CD4-positive, alpha-beta T cell (primary cell): Measurements from ENCODE around the gene MPHOSPH9. TPM values are rescaled to one million over a fixed set of nuclear protein-coding genes. Genes with fewer than 3 reads are reported as not detected.

Source experiments
- ATAC-seq: fragments of 200-7000 bp; cut with Tn5 transposase; one replicate; pipeline ENCODE4 v1.10.0; 2022; ENCODE audit warnings: mild to moderate bottlenecking; ENCODE audit not compliant: poor library complexity
- CTCF ChIA-PET: fragments of 350-600 bp; sonication (Branson Sonifier 250); formaldehyde crosslinking; loops from one replicate; lab custom pipeline; 2021; ENCODE audit warnings: antibody characterized with exemption, inconsistent platforms; lab: Charles Lee
- POLR2A ChIA-PET: fragments of 350-600 bp; sonication (Branson Sonifier 250); formaldehyde crosslinking; loops from one replicate; lab custom pipeline; 2021; ENCODE audit warnings: antibody characterized with exemption, inconsistent platforms; lab: Charles Lee
- DNase-seq, 14 experiments: peaks; one replicate each; pipeline ENCODE4 v3.0.0-alpha.2; 2013 to 2020; ENCODE audit warnings: mixed read lengths in 2 of 14
- H3K27ac ChIP-seq, 2 donors: one replicate each; pipeline versions ENCODE4 v1.5.1 to v1.7.0; 2013; ENCODE audit warnings: low read length in 2 of 2, low read depth in 1 of 2, mild to moderate bottlenecking in 1 of 2
- H3K27me3 ChIP-seq, 2 experiments: 1 replicate in 1 of 2; 2 replicates in 1 of 2; pipeline versions ENCODE4 v1.6.1 to v1.7.0; 2013; ENCODE audit warnings: low read length in 2 of 2, control low read depth in 1 of 2, mild to moderate bottlenecking in 1 of 2, moderate library complexity in 1 of 2; ENCODE audit not compliant: insufficient read depth in 2 of 2, control insufficient read depth in 1 of 2
- H3K36me3 ChIP-seq: one replicate; pipeline ENCODE4 v1.6.1; 2013; ENCODE audit warnings: low read length, control low read depth; ENCODE audit not compliant: insufficient read depth
- H3K4me1 ChIP-seq: one replicate; pipeline ENCODE4 v1.6.1; 2013; ENCODE audit warnings: low read length, control low read depth; ENCODE audit not compliant: insufficient read depth
- H3K4me3 ChIP-seq: one replicate; pipeline ENCODE4 v1.5.1; 2013; ENCODE audit warnings: mild to moderate bottlenecking, low read length, moderate library complexity
- H3K9me3 ChIP-seq, 2 experiments: 1 replicate in 1 of 2; 2 replicates in 1 of 2; pipeline versions ENCODE4 v1.6.1 to v1.7.0; 2013; ENCODE audit warnings: low read length in 2 of 2, mild to moderate bottlenecking in 2 of 2, control low read depth in 1 of 2, moderate library complexity in 1 of 2; ENCODE audit not compliant: control insufficient read depth in 1 of 2, insufficient read depth in 1 of 2
- H3K27ac Mint-ChIP-seq: one replicate; pipeline ENCODE4 v1.8.0; 2020; ENCODE audit warnings: mixed read lengths
- H3K27me3 Mint-ChIP-seq: one replicate; pipeline ENCODE4 v1.8.0; 2021; ENCODE audit warnings: mixed read lengths
- H3K36me3 Mint-ChIP-seq: one replicate; pipeline ENCODE4 v1.8.0; 2021; ENCODE audit warnings: low read depth, mixed read lengths
- H3K4me1 Mint-ChIP-seq: one replicate; pipeline ENCODE4 v1.8.0; 2021; ENCODE audit warnings: low read depth, mixed read lengths
- H3K4me3 Mint-ChIP-seq: one replicate; pipeline ENCODE4 v1.8.0; 2020; ENCODE audit warnings: mild to moderate bottlenecking, mixed read lengths
- H3K9me3 Mint-ChIP-seq: one replicate; pipeline ENCODE4 v1.8.0; 2020; ENCODE audit warnings: mixed read lengths
- CTCF ChIP-seq: fragments of 200-600 bp; IDR thresholded peaks from one replicate; pipeline ENCODE4 v1.8.0; 2022; ENCODE audit warnings: antibody characterized with exemption, mild to moderate bottlenecking
- intact Hi-C, 2 experiments: fragments of 100-400 bp; cut with DNase I in 1 of 2; cut with micrococcal nuclease in 1 of 2; formaldehyde crosslinking; loops; one replicate each; pipeline versions ENCODE4 v1.15.1 to v1.9.0; 2023 to 2025; cut with DNase I, micrococcal nuclease
- total RNA-seq, 174 experiments: library from RNA in 2 of 174; stranded (reverse) in 2 of 174; gene quantifications; one replicate each; pipeline ENCODE4 v1.2.3 and lab custom pipeline; 2021 to 2026

Gene MPHOSPH9
- total RNA-seq, 2 experiments from 2014 or later: 80.9 to 84.5 TPM

DNA sequence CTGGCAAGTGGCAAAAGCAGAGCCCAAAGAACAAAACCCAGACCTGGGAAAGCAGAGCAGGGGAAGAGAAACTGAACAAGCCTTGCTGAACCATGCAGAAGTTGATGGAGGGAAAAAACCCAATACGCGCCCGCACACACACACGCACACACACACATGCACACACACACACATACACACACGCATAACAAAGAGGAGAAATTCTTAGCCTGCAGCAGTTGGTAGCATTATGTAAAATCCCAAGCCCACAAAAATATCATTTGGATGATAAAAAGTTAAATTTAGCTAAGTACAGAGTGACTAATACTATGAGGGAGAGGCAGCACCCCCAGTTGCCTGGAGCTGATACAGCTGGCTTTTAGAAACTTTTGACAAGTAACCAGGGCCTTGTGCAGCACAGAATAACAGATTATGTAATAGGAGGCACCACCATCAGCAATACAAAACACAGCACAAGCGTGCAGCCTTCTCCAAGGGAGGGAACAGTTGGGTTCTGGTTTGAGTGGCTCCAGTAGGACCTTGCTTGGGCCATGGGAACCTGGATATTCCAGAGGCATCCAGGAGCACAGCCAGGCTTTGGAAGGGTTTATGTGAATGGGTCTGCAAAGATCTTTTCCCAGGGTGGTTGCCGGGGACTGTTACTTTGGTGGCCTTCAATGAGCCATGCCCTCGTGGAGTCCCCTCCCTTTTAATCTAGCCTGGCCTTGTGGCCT lies 117.4 kb downstream of the MPHOSPH9 start:
- Histone ChIP-seq H3K27me3 (no peaks in the 10 kb centered on the region), H3K36me3 (no peaks in the 10 kb centered on the region), H3K9me3 (no peaks in the 10 kb centered on the region), H3K27ac (peak overlapping the region; percentile 30 to 64), H3K4me1 (peaks cover 53% of the 10 kb centered on the region), H3K4me3 (no peak overlapping the region)
- DNase-seq (peak in 7 of 14 experiments; percentile 20 to 64 (median 44)), ATAC-seq (peak; percentile 89)
- TF ChIP-seq CTCF: no peak
- Mint-ChIP-seq H3K27ac (peak overlapping the region; percentile 99), H3K4me1 (peaks cover 80% of the 10 kb centered on the region), H3K9me3 (no peaks in the 10 kb centered on the region), H3K27me3 (no peaks in the 10 kb centered on the region), H3K4me3 (peak overlapping the region; percentile 66), H3K36me3 (peaks cover 7% of the 10 kb centered on the region)
- ChIA-PET CTCF (interaction anchor here (1.3 to 2.1 kb wide), 4 partner anchors 11 to 72 kb away, joined by 3 to 10 read pairs (median 5); no protein-coding TSS in a partner anchor), POLR2A (interaction anchor here (0.9 to 3.2 kb wide), 14 partner anchors 8 to 141 kb away, joined by 4 to 31 read pairs (median 7); partner anchors contain the start of genes ARL6IP4, MPHOSPH9, MTRFR and OGFOD2)
- intact Hi-C loops: no loop called here

GRCh38 chr12:123114304-123115083 lies 118.4 kb downstream of the MPHOSPH9 start:
- no peak for TF ChIP-seq CTCF
- no peak for ATAC-seq
- ChIA-PET CTCF (interaction anchor here (1.3 to 1.6 kb wide), 2 partner anchors 38 to 71 kb away, joined by 3 to 6 read pairs; no protein-coding TSS in a partner anchor), POLR2A (interaction anchor here (0.9 to 3.2 kb wide), 13 partner anchors 8 to 140 kb away, joined by 4 to 31 read pairs (median 7); partner anchors contain the start of genes MPHOSPH9, MTRFR, OGFOD2 and PITPNM2)
- H3K4me3 Mint-ChIP-seq: peak overlapping the region; percentile 66
- no peaks in the 10 kb centered on the region for H3K9me3 Mint-ChIP-seq
- Histone ChIP-seq H3K27ac (peak overlapping the region; percentile 16 to 64), H3K4me3 (no peak overlapping the region), H3K27me3 (no peaks in the 10 kb centered on the region), H3K4me1 (peaks cover 43% of the 10 kb centered on the region), H3K9me3 (no peaks in the 10 kb centered on the region), H3K36me3 (peaks cover 2% of the 10 kb centered on the region)
- peak overlapping the region; percentile 99 for H3K27ac Mint-ChIP-seq
- no peaks in the 10 kb centered on the region for H3K27me3 Mint-ChIP-seq
- intact Hi-C loops: loop anchor here in 1 of 2 experiments (5.0 kb wide), 1 partner anchor 33 kb away; no protein-coding TSS in a partner anchor
- peaks cover 69% of the 10 kb centered on the region for H3K4me1 Mint-ChIP-seq
- H3K36me3 Mint-ChIP-seq: peaks cover 7% of the 10 kb centered on the region
- DNase-seq: peak in 2 of 14 experiments; percentile 14 to 39

- Mint-ChIP-seq H3K4me1 (peaks cover 62% of the 10 kb centered on the region), H3K36me3 (peaks cover 17% of the 10 kb centered on the region)
These were observed 119.9 kb downstream of the MPHOSPH9 start for GRCh38 chr12:123113026-123113425.

More at GRCh38 chr12:123113026-123113425, 119.9 kb downstream of the MPHOSPH9 start:
- ChIA-PET CTCF (no interaction called here), POLR2A (no interaction called here)
- Histone ChIP-seq H3K9me3 (no peaks in the 10 kb centered on the region), H3K4me1 (peaks cover 37% of the 10 kb centered on the region), H3K36me3 (peaks cover 4% of the 10 kb centered on the region), H3K27ac (no peak overlapping the region), H3K27me3 (no peaks in the 10 kb centered on the region), H3K4me3 (no peak overlapping the region)
- no peaks in the 10 kb centered on the region for H3K27me3 Mint-ChIP-seq
- intact Hi-C loops: loop anchor here in 1 of 2 experiments (5.0 kb wide), 1 partner anchor 34 kb away; no protein-coding TSS in a partner anchor
- H3K27ac Mint-ChIP-seq: no peak overlapping the region
- no peak for TF ChIP-seq CTCF
- no peak overlapping the region for H3K4me3 Mint-ChIP-seq
- ATAC-seq (no peak), DNase-seq (no peak)
- no peaks in the 10 kb centered on the region for H3K9me3 Mint-ChIP-seq
